Erythroblast (primary cell): Measurements from ENCODE around the gene B9D1.

Experiments
- GATA1 ChIP-seq: IDR thresholded peaks from 2 replicates; pipeline ENCODE4 v1.6.1; 2011; ENCODE audit warnings: low read depth, mild to moderate bottlenecking, control low read depth, low read length, moderate library complexity
- POLR2A ChIP-seq: IDR thresholded peaks from 2 replicates; pipeline ENCODE4 v1.6.1; 2011; ENCODE audit warnings: mild to moderate bottlenecking, low read length

- TF ChIP-seq POLR2A (no peak), GATA1 (no peak)
Measured at GRCh38 chr17:19320876-19321275, 41.6 kb downstream of the B9D1 start.
